Heart left ventricle (tissue), 16 donors: Measurements from ENCODE around the gene SUGCT. TPM values are rescaled to one million over a fixed set of nuclear protein-coding genes. Genes with fewer than 3 reads are reported as not detected.
A peak's percentile ranks its signal among the peaks of the same experiment; 100 is the strongest.
"Not testable (repeated sequence)": the region's sequence is repeated elsewhere in the genome, so short reads cannot be mapped to it uniquely, and the experiment has no call there.

Source experiments
- ATAC-seq, 4 donors: fragments of 200-7000 bp; cut with Tn5 transposase; one replicate each; pipeline ENCODE4 v1.9.1; 2020 to 2022; ENCODE audit warnings: moderate library complexity in 4 of 4, mild to moderate bottlenecking in 3 of 4, moderate number of reproducible peaks in 1 of 4
- DNase-seq, 5 donors: peaks; one replicate each; pipeline ENCODE4 v3.0.0-alpha.2; 2020
- H3K27ac ChIP-seq, 12 donors: fragments of 200-600 bp; sonication (generic) in 4 of 12; one replicate each; pipeline versions ENCODE4 v1.5.0 to v1.8.0; 2016 to 2022; ENCODE audit warnings: mild to moderate bottlenecking in 2 of 12
- H3K27me3 ChIP-seq, 9 donors: fragments of 200-600 bp; sonication (generic) in 2 of 9; one replicate each; pipeline versions ENCODE4 v1.5.1 to v1.8.0; 2016 to 2022; ENCODE audit warnings: mild to moderate bottlenecking in 3 of 9
- H3K36me3 ChIP-seq, 9 donors: fragments of 200-600 bp; sonication (generic) in 2 of 9; one replicate each; pipeline versions ENCODE4 v1.5.0 to v1.8.0; 2018 to 2022; ENCODE audit warnings: mild to moderate bottlenecking in 2 of 9
- H3K4me1 ChIP-seq, 12 donors: fragments of 200-600 bp; sonication (generic) in 4 of 12; one replicate each; pipeline versions ENCODE4 v1.5.0 to v1.8.0; 2016 to 2022; ENCODE audit warnings: mild to moderate bottlenecking in 3 of 12
- H3K4me3 ChIP-seq, 12 donors: fragments of 200-600 bp; sonication (generic) in 4 of 12; one replicate each; pipeline versions ENCODE4 v1.5.0 to v1.8.0; 2017 to 2022; ENCODE audit warnings: mild to moderate bottlenecking in 9 of 12, moderate library complexity in 4 of 12
- H3K9me3 ChIP-seq, 12 donors: fragments of 200-600 bp; sonication (generic) in 4 of 12; one replicate each; pipeline versions ENCODE4 v1.5.0 to v1.8.0; 2016 to 2022; ENCODE audit warnings: mild to moderate bottlenecking in 1 of 12
- CTCF ChIP-seq, 12 donors: fragments of 200-600 bp; sonication (generic) in 4 of 12; IDR thresholded peaks; one replicate each; pipeline versions ENCODE4 v1.5.0 to v1.8.0; 2018 to 2022; ENCODE audit warnings: antibody characterized with exemption in 12 of 12, mild to moderate bottlenecking in 5 of 12
- POLR2A ChIP-seq, 2 donors: fragments of 450-650 bp; IDR thresholded peaks; one replicate each; pipeline ENCODE4 v1.6.1; 2017; ENCODE audit warnings: antibody characterized with exemption in 2 of 2, mild to moderate bottlenecking in 2 of 2, moderate library complexity in 2 of 2
- WGBS, 4 donors: extraction: QIAGEN DNeasy Blood & Tissue Kit in 2 of 4; methylation state at CpG; one replicate each; pipeline versions ENCODE4 v1.1.5 to v1.1.7; 2013 to 2018; 5-methylcytosine and 5-hydroxymethylcytosine counted together
- intact Hi-C, 10 donors: fragments of 100-400 bp; cut with DNase I; formaldehyde crosslinking; loops; one replicate each; pipeline versions ENCODE4 v1.11.1 to v1.14.2; 2022
- polyA plus RNA-seq, 2 donors: library from polyadenylated mRNA; stranded (reverse); fragments of 200-250 nt; gene quantifications; one replicate each; pipeline ENCODE4 v1.2.3, GENCODE V29; 2013
- total RNA-seq, 9 donors: library from RNA; depleted of rRNA in 2 of 9; stranded (reverse); fragments of >200 nt in 2 of 9; fragmentation: NEBNext Ultra II Directional in 3 of 9; extraction: Animal tissue kit (Norgen Biotek cat#: 25700) in 3 of 9; gene quantifications; one replicate each; pipeline versions ENCODE4 v1.1.0 to v1.2.4, GENCODE V29; 2016 to 2023
- donor health status: ischemic (EF 13 %, LVEDD 7.1; RV severe dilation, severe dysfunction).
- donor health status: healthy with polysubstance abuse.
- donor health status: DM: no; HTN: yes; CAD: no.
- donor health status: DM: no; HTN: no; CAD: no.
- donor health status: ischemic (EF 25% LVEDD 6.9; RV normal size, moderate dysfunction).
- donor health status: ischemic (EF 25% LVEDD 5.7; RV mildly dilated, moderate dysfunction).
- donor health status: healthy.
- donor health status: DM: yes; HTN: yes; CAD: no.
- donor health status: ischemic (EF 35%, LVEDD 5.7; RV mildly dilated, moderate dysfunction).
- donor health status: nonischemic (EF 11% LVEDD 7.7; RV severe dilation, severe dysfunction).
- donor health status: DM: yes; HTN: yes; CAD: no.
- donor health status: PGD.
- donor health status: ischemic (EF 29% LVEDD 5.4; RV normal size, mild dysfunction).
- donor health status: nonischemic (EF 23%, LVEDD 6.1; RV moderate dilation, normal function).

The SUGCT gene
- total and polyA plus RNA-seq, 11 donors: 1.4 to 7.6 (median 4.4) TPM

DNA sequence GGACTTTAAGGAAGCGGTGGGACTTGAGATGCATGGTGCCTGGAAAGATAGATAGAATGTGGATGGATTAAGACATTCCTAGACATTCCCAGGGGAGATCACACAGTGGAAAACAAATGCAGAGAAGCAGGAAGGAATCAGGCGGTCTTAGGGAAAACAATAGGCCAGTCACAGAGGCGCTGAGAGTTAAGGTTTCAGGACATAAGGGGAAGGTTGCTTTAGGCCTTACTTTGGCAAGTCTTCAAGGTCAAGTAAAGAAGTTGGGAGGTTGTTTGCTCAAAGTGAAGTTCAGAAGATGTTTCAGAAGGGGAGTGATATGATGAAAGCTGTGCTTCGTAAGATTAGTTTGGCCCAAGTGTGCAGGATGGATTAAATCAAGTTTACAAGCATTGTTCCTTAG is 109.4 kb downstream of the SUGCT start:
- WGBS, 4 donors: 66 to 73% (median 70%) methylated on average over 4 of the region's 4 CpGs
- peaks cover 0 to 5% (median 0%) of the 10 kb centered on the region in 12 donors for H3K4me1 ChIP-seq
- H3K27ac ChIP-seq: no peak overlapping the region
- H3K4me3 ChIP-seq: no peak overlapping the region
- H3K36me3 ChIP-seq: no peaks in the 10 kb centered on the region
- DNase-seq: no peak
- no peak for ATAC-seq
- TF ChIP-seq CTCF (IDR thresholded peaks at IDR 0.05) (no peak), POLR2A (IDR thresholded peaks at IDR 0.05) (no peak)
- H3K27me3 ChIP-seq: no peaks in the 10 kb centered on the region
- intact Hi-C loops: no loop called here
- H3K9me3 ChIP-seq: no peaks in the 10 kb centered on the region

- Histone ChIP-seq H3K36me3 (no peaks in the 10 kb centered on the region), H3K4me1 (no peaks in the 10 kb centered on the region), H3K27ac (no peak overlapping the region), H3K9me3 (no peaks in the 10 kb centered on the region), H3K4me3 (no peak overlapping the region), H3K27me3 (no peaks in the 10 kb centered on the region)
- ATAC-seq (no peak), DNase-seq (no peak)
- 77 to 83% (median 79%) methylated on average over 8 of the region's 8 CpGs for WGBS, 4 donors
- intact Hi-C loops: no loop called here
- TF ChIP-seq POLR2A (IDR thresholded peaks at IDR 0.05): no peak
These were observed 113.9 kb downstream of the SUGCT start for GRCh38 chr7:40248681-40249080.

DNA sequence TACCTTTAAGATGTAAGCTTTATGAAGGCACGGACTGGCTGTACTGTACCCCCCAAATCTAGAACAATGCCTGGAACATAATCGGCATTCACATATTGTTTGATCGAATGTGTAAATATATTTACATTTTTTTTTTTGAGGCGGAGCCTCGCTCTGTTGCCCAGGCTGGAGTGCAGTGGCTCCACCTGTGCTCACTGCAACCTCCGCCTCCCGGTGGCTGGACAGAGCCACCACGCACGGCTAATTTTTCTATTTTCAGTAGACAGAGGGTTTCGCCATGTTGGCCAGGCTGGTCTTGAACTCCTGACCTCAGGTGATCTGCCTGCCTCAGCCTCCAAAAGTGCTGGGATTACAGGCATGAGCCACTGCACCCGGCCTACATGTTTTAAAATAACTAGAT is 118.6 kb downstream of the SUGCT start:
- H3K27ac ChIP-seq, H3K27me3 ChIP-seq, H3K4me1 ChIP-seq, H3K9me3 ChIP-seq, ATAC-seq, H3K4me3 ChIP-seq, DNase-seq, H3K36me3 ChIP-seq, intact Hi-C loops: not testable (repeated sequence)
- 87 to 91% (median 91%) methylated on average over 11 of the region's 11 CpGs for WGBS, 4 donors

- no peaks in the 10 kb centered on the region for H3K27me3 ChIP-seq
- DNase-seq (no peak), ATAC-seq (no peak)
- 43 to 51% (median 47%) methylated on average over 3 of the region's 3 CpGs for WGBS, 4 donors
- H3K9me3 ChIP-seq: no peaks in the 10 kb centered on the region
- intact Hi-C loops: no loop called here
- peaks cover 0 to 12% (median 0%) of the 10 kb centered on the region in 12 donors for H3K4me1 ChIP-seq
- TF ChIP-seq CTCF (IDR thresholded peaks at IDR 0.05) (no peak), POLR2A (IDR thresholded peaks at IDR 0.05) (no peak)
- no peak overlapping the region for H3K27ac ChIP-seq
- H3K4me3 ChIP-seq: no peak overlapping the region
- H3K36me3 ChIP-seq: no peaks in the 10 kb centered on the region
These were observed 129.1 kb downstream of the SUGCT start for GRCh38 chr7:40263752-40264390.

- WGBS, 4 donors: 40 to 47% (median 44%) methylated on average over 1 of the region's 1 CpG
- H3K27me3 ChIP-seq: no peaks in the 10 kb centered on the region
- H3K4me1 ChIP-seq: peaks cover 0 to 17% (median 0%) of the 10 kb centered on the region in 12 donors
- DNase-seq: no peak
- intact Hi-C loops: no loop called here
- H3K4me3 ChIP-seq: no peak overlapping the region
- H3K36me3 ChIP-seq: no peaks in the 10 kb centered on the region
- ATAC-seq: no peak
- H3K9me3 ChIP-seq: no peaks in the 10 kb centered on the region
- TF ChIP-seq POLR2A (IDR thresholded peaks at IDR 0.05) (no peak), CTCF (IDR thresholded peaks at IDR 0.05) (no peak)
- H3K27ac ChIP-seq: no peak overlapping the region
These were observed 132.8 kb downstream of the SUGCT start for GRCh38 chr7:40267583-40267982.

- Histone ChIP-seq H3K4me1 (peaks cover 0 to 17% (median 0%) of the 10 kb centered on the region in 12 donors), H3K27ac (peak overlapping the region in 1 of 12 donors; percentile 75)
- H3K9me3 ChIP-seq, H3K27me3 ChIP-seq, H3K36me3 ChIP-seq, H3K4me3 ChIP-seq, DNase-seq, intact Hi-C loops: not testable (repeated sequence)
- peak; percentile 42 to 89 (median 71) for ATAC-seq
- 76 to 82% (median 79%) methylated on average over 5 of the region's 5 CpGs for WGBS, 4 donors
These were observed 134.0 kb downstream of the SUGCT start for GRCh38 chr7:40268810-40269209.
